ENCODE results near the gene TYSND1. TPM values are rescaled to one million over a fixed set of nuclear protein-coding genes. Genes with fewer than 3 reads are reported as not detected.

The TYSND1 gene
- total and polyA plus RNA-seq, 2 of the 13 experiments (the other 11 are each of a cell fraction or from before 2014, with no cell fraction given), result 3.3 to 8.9 TPM

DNA sequence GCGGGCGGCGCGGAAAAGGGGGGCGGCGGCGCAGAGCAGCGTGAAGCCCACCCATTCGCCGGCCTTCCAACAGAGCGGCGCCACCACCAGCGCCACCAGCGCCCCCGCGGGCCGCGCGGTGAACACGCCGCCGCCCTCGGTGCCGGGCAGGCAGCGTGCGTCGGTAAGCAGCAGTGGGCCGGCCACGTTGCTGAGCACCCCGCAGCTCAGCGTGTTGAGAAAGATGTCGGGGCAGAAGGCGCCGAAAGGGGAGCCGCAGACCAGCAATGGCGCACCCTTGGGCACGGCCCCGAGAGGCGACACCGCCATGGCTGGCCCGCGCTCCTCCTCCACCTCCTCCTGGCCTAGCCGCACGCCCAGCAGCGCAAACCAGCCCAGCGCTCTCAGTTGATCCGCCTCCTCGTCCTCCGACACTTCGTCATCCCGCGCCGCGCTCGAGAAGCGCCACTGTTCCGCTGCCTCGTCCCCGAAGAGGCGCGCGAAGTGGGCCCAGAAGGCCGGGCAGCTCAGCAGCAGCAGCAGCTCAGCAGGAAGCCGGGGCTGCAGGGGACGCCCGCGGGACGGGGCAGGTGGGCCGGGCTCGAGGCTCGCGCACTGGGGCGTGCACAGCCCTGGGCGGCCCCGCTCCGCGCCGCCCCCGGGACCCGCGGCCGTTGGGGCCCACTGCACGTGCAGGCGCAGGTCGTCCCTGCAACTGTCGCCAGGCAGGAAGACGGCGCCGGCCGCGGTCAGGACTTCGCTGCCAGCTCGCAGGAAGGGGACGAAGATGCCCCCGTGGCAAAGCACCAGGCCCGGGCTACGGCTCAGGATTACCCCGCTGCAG, 623 bp downstream of the TYSND1 start (continued):
- peak; percentile 85; the same call in 1 of the 2 replicates for TF ChIP-seq ZNF234 (CRISPR knock-in tag; conservative IDR thresholded peaks at IDR 0.05)
- TF ChIP-seq, protein P1, sequence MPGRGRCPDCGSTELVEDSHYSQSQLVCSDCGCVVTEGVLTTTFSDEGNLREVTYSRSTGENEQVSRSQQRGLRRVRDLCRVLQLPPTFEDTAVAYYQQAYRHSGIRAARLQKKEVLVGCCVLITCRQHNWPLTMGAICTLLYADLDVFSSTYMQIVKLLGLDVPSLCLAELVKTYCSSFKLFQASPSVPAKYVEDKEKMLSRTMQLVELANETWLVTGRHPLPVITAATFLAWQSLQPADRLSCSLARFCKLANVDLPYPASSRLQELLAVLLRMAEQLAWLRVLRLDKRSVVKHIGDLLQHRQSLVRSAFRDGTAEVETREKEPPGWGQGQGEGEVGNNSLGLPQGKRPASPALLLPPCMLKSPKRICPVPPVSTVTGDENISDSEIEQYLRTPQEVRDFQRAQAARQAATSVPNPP (CRISPR knock-in tag; IDR thresholded peaks at IDR 0.05), result peak; percentile 80; the same call in 1 of the 2 replicates
- TF ChIP-seq, protein P2, sequence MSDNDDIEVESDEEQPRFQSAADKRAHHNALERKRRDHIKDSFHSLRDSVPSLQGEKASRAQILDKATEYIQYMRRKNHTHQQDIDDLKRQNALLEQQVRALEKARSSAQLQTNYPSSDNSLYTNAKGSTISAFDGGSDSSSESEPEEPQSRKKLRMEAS (IDR thresholded peaks at IDR 0.05), result peak; percentile 95
- peak; percentile 75 for TF ChIP-seq BRD4 (CRISPR knock-in tag; IDR thresholded peaks at IDR 0.05)
- 0 out of 2 replicates have a peak, but pooled peaks have one; percentile 31 for TF ChIP-seq ZNF354B (CRISPR knock-in tag; IDR thresholded peaks at IDR 0.05)
- 0 out of 2 replicates have a peak, but pooled peaks have one; percentile 55 for TF ChIP-seq KMT2A (CRISPR knock-in tag; IDR thresholded peaks at IDR 0.05)
- TF ChIP-seq ZSCAN9 (CRISPR knock-in tag; IDR thresholded peaks at IDR 0.05; ENCODE audit: borderline replicate concordance), result 0 out of 2 replicates have a peak, but pooled peaks have one; percentile 17
- TF ChIP-seq YY1 (IDR thresholded peaks at IDR 0.05; ENCODE audit: insufficient read depth, insufficient replicate concordance, low read depth, low read length), result peak; percentile 79
- TF ChIP-seq, protein P3, sequence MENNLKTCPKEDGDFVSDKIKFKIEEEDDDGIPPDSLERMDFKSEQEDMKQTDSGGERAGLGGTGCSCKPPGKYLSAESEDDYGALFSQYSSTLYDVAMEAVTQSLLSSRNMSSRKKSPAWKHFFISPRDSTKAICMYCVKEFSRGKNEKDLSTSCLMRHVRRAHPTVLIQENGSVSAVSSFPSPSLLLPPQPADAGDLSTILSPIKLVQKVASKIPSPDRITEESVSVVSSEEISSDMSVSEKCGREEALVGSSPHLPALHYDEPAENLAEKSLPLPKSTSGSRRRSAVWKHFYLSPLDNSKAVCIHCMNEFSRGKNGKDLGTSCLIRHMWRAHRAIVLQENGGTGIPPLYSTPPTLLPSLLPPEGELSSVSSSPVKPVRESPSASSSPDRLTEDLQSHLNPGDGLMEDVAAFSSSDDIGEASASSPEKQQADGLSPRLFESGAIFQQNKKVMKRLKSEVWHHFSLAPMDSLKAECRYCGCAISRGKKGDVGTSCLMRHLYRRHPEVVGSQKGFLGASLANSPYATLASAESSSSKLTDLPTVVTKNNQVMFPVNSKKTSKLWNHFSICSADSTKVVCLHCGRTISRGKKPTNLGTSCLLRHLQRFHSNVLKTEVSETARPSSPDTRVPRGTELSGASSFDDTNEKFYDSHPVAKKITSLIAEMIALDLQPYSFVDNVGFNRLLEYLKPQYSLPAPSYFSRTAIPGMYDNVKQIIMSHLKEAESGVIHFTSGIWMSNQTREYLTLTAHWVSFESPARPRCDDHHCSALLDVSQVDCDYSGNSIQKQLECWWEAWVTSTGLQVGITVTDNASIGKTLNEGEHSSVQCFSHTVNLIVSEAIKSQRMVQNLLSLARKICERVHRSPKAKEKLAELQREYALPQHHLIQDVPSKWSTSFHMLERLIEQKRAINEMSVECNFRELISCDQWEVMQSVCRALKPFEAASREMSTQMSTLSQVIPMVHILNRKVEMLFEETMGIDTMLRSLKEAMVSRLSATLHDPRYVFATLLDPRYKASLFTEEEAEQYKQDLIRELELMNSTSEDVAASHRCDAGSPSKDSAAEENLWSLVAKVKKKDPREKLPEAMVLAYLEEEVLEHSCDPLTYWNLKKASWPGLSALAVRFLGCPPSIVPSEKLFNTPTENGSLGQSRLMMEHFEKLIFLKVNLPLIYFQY (CRISPR knock-in tag; IDR thresholded peaks at IDR 0.05; ENCODE audit: borderline replicate concordance), result 0 out of 2 replicates have a peak, but pooled peaks have one; percentile 16
- 0 out of 2 replicates have a peak, but pooled peaks have one; percentile 52 for TF ChIP-seq MTF2 (CRISPR knock-in tag; IDR thresholded peaks at IDR 0.05; ENCODE audit: borderline replicate concordance)
- peak; percentile 97 for TF ChIP-seq MYC (CRISPR knock-in tag; IDR thresholded peaks at IDR 0.05; ENCODE audit: borderline replicate concordance)
- TF ChIP-seq HOXD1 (CRISPR knock-in tag; IDR thresholded peaks at IDR 0.05), result no peak; the same call in 1 of the 2 replicates
- TF ChIP-seq, protein P4, sequence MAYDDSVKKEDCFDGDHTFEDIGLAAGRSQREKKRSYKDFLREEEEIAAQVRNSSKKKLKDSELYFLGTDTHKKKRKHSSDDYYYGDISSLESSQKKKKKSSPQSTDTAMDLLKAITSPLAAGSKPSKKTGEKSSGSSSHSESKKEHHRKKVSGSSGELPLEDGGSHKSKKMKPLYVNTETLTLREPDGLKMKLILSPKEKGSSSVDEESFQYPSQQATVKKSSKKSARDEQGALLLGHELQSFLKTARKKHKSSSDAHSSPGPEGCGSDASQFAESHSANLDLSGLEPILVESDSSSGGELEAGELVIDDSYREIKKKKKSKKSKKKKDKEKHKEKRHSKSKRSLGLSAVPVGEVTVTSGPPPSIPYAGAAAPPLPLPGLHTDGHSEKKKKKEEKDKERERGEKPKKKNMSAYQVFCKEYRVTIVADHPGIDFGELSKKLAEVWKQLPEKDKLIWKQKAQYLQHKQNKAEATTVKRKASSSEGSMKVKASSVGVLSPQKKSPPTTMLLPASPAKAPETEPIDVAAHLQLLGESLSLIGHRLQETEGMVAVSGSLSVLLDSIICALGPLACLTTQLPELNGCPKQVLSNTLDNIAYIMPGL (CRISPR knock-in tag; IDR thresholded peaks at IDR 0.05; ENCODE audit: borderline replicate concordance in 1 of 2, low read depth in 1 of 2), result peak; percentile 90 to 95
- no peak for TF ChIP-seq NRL (CRISPR knock-in tag; IDR thresholded peaks at IDR 0.05; ENCODE audit: borderline replicate concordance)
- TF ChIP-seq TEAD2 (CRISPR knock-in tag; IDR thresholded peaks at IDR 0.05), result peak; percentile 36; the same call in 1 of the 2 replicates
- 0 out of 2 replicates have a peak, but pooled peaks have one; percentile 59 for TF ChIP-seq ZNF598 (CRISPR knock-in tag; IDR thresholded peaks at IDR 0.05; ENCODE audit: borderline replicate concordance)
- TF ChIP-seq, protein P5, sequence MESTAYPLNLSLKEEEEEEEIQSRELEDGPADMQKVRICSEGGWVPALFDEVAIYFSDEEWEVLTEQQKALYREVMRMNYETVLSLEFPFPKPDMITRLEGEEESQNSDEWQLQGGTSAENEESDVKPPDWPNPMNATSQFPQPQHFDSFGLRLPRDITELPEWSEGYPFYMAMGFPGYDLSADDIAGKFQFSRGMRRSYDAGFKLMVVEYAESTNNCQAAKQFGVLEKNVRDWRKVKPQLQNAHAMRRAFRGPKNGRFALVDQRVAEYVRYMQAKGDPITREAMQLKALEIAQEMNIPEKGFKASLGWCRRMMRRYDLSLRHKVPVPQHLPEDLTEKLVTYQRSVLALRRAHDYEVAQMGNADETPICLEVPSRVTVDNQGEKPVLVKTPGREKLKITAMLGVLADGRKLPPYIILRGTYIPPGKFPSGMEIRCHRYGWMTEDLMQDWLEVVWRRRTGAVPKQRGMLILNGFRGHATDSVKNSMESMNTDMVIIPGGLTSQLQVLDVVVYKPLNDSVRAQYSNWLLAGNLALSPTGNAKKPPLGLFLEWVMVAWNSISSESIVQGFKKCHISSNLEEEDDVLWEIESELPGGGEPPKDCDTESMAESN (CRISPR knock-in tag; conservative IDR thresholded peaks at IDR 0.05), result peak; percentile 66; the same call in 1 of the 2 replicates
- no peak for TF ChIP-seq MEF2D (CRISPR knock-in tag; IDR thresholded peaks at IDR 0.05)
- peak; percentile 89 for TF ChIP-seq ZFY (CRISPR knock-in tag; IDR thresholded peaks at IDR 0.05)

All from HepG2 (cell line).